Endodermal cell (in vitro differentiated cells): Measurements from ENCODE around the gene RHPN2. TPM values are rescaled to one million over a fixed set of nuclear protein-coding genes. Genes with fewer than 3 reads are reported as not detected.
"Not testable (repeated sequence)": the region's sequence is repeated elsewhere in the genome, so short reads cannot be mapped to it uniquely, and the experiment has no call there.

Source experiments
- DNase-seq: peaks from one replicate; pipeline ENCODE4 v3.0.0-alpha.2; 2017
- H3K27ac ChIP-seq: 2 replicates; pipeline ENCODE4 v1.5.1; 2013; ENCODE audit warnings: mild to moderate bottlenecking, low read depth, low read length, moderate library complexity
- H3K27me3 ChIP-seq: 2 replicates; pipeline ENCODE4 v1.6.1; 2013; ENCODE audit warnings: mild to moderate bottlenecking, low read length, moderate library complexity; ENCODE audit not compliant: insufficient read depth, control insufficient read depth, poor library complexity, severe bottlenecking
- H3K36me3 ChIP-seq: 2 replicates; pipeline ENCODE4 v1.7.0; 2013; ENCODE audit warnings: mild to moderate bottlenecking, low read length, moderate library complexity; ENCODE audit not compliant: control insufficient read depth, insufficient read depth
- H3K4me1 ChIP-seq: one replicate; pipeline ENCODE4 v1.7.0; 2013; ENCODE audit warnings: low read length; ENCODE audit not compliant: control insufficient read depth, insufficient read depth
- H3K4me3 ChIP-seq: 2 replicates; pipeline ENCODE4 v1.5.1; 2013; ENCODE audit warnings: mild to moderate bottlenecking, low read length, moderate library complexity
- H3K9ac ChIP-seq: 2 replicates; pipeline ENCODE4 v1.6.1; 2013; ENCODE audit warnings: mild to moderate bottlenecking, low read length, moderate library complexity; ENCODE audit not compliant: poor library complexity, severe bottlenecking; ENCODE audit errors: extremely low read depth
- H3K9me3 ChIP-seq: 2 replicates; pipeline ENCODE4 v1.6.1; 2013; ENCODE audit warnings: mild to moderate bottlenecking, low read length, moderate library complexity; ENCODE audit not compliant: control insufficient read depth
- H3K27ac Mint-ChIP-seq: 2 replicates; pipeline ENCODE4 v1.8.0; 2020; ENCODE audit warnings: mixed read lengths
- H3K27me3 Mint-ChIP-seq: 2 replicates; pipeline ENCODE4 v1.8.0; 2021; ENCODE audit warnings: mild to moderate bottlenecking, mixed read lengths; ENCODE audit not compliant: insufficient read depth
- H3K36me3 Mint-ChIP-seq: 2 replicates; pipeline ENCODE4 v1.8.0; 2020; ENCODE audit warnings: low read depth, mixed read lengths
- H3K4me1 Mint-ChIP-seq: 2 replicates; pipeline ENCODE4 v1.8.0; 2020; ENCODE audit warnings: mixed read lengths
- H3K4me3 Mint-ChIP-seq: 2 replicates; pipeline ENCODE4 v1.8.0; 2020; ENCODE audit warnings: mild to moderate bottlenecking, moderate library complexity, mixed read lengths
- H3K9me3 Mint-ChIP-seq: 2 replicates; pipeline ENCODE4 v1.8.0; 2020; ENCODE audit warnings: mild to moderate bottlenecking, mixed read lengths
- WGBS, 2 experiments: methylation state at CpG; one replicate each; pipeline versions ENCODE4 v1.1.5 to v1.1.7; 2013; ENCODE audit warnings: missing lambda C conversion rate in 2 of 2, mixed read lengths in 1 of 2; ENCODE audit not compliant: insufficient coverage in 1 of 2, insufficient read length in 1 of 2; 5-methylcytosine and 5-hydroxymethylcytosine counted together
- total RNA-seq, 2 donors: library from RNA; stranded (reverse); fragmentation: NEBNext Ultra II Directional in 1 of 2; extraction: Animal tissue kit (Norgen Biotek cat#: 25700) in 1 of 2; gene quantifications; 2 replicates in 1 of 2; 3 replicates in 1 of 2; pipeline ENCODE4 v1.2.1, GENCODE V29; 2021
- TF ChIP-seq, protein P1 (sequence below): fragments of 200-600 bp; sonication (generic); conservative IDR thresholded peaks from 2 replicates; pipeline ENCODE4 v1.5.0; 2021; ENCODE audit warnings: antibody characterized with exemption, mild to moderate bottlenecking

The RHPN2 gene
- total RNA-seq, 2 donors from 2014 or later, result 52.0 to 53.2 TPM

DNA sequence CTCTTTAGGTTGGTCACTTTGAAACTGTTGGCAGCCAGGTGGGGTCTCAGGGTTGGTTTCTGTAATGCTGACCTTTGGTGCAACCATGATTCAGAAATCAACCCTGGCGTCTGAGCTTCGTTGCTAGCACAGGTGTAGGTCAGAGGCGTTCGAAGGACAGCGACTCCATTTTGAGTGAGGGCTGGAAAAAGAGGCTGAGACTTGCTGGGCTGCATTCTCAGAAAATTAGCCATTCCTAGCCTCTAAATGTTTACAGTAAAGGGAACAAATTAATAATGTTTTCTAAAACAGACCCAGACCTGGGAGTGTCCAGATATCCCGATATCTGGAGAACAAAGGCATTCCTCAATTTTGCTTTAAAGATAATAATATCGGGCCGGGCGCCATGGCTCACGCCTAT, 29.2 kb downstream of the RHPN2 start:
- Histone ChIP-seq H3K4me3 (no peak overlapping the region), H3K9ac (no peak overlapping the region), H3K36me3 (peaks cover 30% of the 10 kb centered on the region), H3K9me3 (peaks cover 10% of the 10 kb centered on the region), H3K27ac (no peak overlapping the region), H3K4me1 (peaks cover 4% of the 10 kb centered on the region), H3K27me3 (no peaks in the 10 kb centered on the region)
- H3K36me3 Mint-ChIP-seq, result peaks cover 31% of the 10 kb centered on the region
- no peaks in the 10 kb centered on the region for H3K27me3 Mint-ChIP-seq
- no peak overlapping the region for H3K27ac Mint-ChIP-seq
- H3K9me3 Mint-ChIP-seq, result peaks cover 23% of the 10 kb centered on the region
- WGBS, 2 experiments, result 91 to 93% methylated on average over 5 to 10 of the region's 10 CpGs
- DNase-seq, result no peak
- TF ChIP-seq, protein P1, sequence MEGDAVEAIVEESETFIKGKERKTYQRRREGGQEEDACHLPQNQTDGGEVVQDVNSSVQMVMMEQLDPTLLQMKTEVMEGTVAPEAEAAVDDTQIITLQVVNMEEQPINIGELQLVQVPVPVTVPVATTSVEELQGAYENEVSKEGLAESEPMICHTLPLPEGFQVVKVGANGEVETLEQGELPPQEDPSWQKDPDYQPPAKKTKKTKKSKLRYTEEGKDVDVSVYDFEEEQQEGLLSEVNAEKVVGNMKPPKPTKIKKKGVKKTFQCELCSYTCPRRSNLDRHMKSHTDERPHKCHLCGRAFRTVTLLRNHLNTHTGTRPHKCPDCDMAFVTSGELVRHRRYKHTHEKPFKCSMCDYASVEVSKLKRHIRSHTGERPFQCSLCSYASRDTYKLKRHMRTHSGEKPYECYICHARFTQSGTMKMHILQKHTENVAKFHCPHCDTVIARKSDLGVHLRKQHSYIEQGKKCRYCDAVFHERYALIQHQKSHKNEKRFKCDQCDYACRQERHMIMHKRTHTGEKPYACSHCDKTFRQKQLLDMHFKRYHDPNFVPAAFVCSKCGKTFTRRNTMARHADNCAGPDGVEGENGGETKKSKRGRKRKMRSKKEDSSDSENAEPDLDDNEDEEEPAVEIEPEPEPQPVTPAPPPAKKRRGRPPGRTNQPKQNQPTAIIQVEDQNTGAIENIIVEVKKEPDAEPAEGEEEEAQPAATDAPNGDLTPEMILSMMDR, result no peak
- no peak overlapping the region for H3K4me3 Mint-ChIP-seq
- peaks cover 20% of the 10 kb centered on the region for H3K4me1 Mint-ChIP-seq

DNA sequence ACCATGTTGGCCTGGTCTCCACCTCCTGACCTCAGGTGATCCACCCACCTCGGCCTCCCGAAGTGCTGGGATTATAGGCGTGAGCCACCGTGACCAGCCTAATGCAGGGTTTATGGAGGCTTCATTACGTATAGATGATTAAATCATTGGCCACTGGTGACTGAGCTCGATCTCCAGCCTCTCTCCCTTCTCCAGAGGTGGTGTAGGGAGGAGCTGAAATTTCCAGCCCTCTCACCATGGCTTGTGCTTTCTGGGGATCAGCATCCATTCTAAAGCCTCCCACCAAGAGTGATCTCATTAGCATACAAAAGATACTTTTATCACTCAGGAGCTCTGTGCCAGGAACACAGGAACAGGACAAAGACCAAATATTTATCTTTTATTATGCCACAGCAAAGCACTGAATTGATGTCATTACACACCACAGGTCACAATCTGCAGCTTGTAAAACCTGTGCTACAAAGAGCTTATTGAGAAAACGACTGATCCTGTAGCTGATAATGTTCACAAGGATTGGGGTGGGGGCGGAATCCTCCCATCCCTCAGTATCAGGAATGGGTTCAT, 32.4 kb downstream of the RHPN2 start:
- DNase-seq, result peak; percentile 78
- peak overlapping the region; percentile 1 for H3K4me3 ChIP-seq
- 39 to 42% methylated on average over 6 to 7 of the region's 8 CpGs for WGBS, 2 experiments

DNA sequence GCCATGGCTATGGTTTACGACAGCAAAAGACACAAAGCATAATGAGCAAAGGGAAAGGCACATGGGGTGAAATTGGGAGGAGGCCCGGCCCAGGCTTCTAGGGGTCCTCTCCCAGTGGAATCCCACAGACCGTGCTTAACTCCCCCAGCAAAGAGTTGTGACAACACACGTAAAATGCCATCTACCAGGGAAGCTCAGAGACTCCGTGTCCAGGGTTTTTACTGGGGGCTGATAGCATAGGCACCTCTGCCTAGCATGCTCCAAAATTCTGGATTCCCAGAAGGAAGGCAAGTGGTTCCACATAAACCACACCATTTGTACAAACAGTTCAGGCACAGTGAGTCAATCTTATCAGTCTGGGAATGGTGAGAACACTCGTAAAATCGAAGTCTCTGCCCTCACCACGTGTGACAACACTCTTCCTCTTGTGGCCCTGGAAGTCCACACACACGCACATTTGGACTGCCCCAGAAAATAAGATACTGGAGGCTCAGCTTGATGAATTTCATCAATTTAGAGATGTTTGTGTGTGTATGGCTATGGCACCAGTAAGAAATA, 34.9 kb downstream of the RHPN2 start:
- peaks cover 4% of the 10 kb centered on the region for H3K4me1 ChIP-seq
- DNase-seq, result no peak
- Mint-ChIP-seq H3K27me3 (no peaks in the 10 kb centered on the region), H3K4me1 (peaks cover 11% of the 10 kb centered on the region), H3K27ac (no peak overlapping the region), H3K36me3 (peaks cover 45% of the 10 kb centered on the region), H3K9me3 (peaks cover 29% of the 10 kb centered on the region), H3K4me3 (no peak overlapping the region)
- H3K9ac ChIP-seq, result no peak overlapping the region
- TF ChIP-seq, protein P1, result no peak
- no peak overlapping the region for H3K27ac ChIP-seq
- no peaks in the 10 kb centered on the region for H3K27me3 ChIP-seq
- WGBS, 2 experiments, result 95 to 97% methylated on average over 5 to 9 of the region's 9 CpGs
- peaks cover 44% of the 10 kb centered on the region for H3K36me3 ChIP-seq
- H3K4me3 ChIP-seq, result peak overlapping the region; percentile 55
- peaks cover 35% of the 10 kb centered on the region for H3K9me3 ChIP-seq

More for the DNA sequence above, 32.4 kb downstream of the RHPN2 start:
- Mint-ChIP-seq H3K9me3 (peaks cover 43% of the 10 kb centered on the region), H3K27ac (peak overlapping the region; percentile 67), H3K27me3 (no peaks in the 10 kb centered on the region), H3K4me3 (peak overlapping the region; percentile 27), H3K36me3 (peaks cover 36% of the 10 kb centered on the region), H3K4me1 (peaks cover 11% of the 10 kb centered on the region)
- TF ChIP-seq, protein P1, result no peak
- H3K27me3 ChIP-seq, result no peaks in the 10 kb centered on the region
- H3K9ac ChIP-seq, result no peak overlapping the region
- peaks cover 4% of the 10 kb centered on the region for H3K4me1 ChIP-seq
- peaks cover 33% of the 10 kb centered on the region for H3K36me3 ChIP-seq
- H3K27ac ChIP-seq, result no peak overlapping the region
- H3K9me3 ChIP-seq, result peaks cover 40% of the 10 kb centered on the region

DNA sequence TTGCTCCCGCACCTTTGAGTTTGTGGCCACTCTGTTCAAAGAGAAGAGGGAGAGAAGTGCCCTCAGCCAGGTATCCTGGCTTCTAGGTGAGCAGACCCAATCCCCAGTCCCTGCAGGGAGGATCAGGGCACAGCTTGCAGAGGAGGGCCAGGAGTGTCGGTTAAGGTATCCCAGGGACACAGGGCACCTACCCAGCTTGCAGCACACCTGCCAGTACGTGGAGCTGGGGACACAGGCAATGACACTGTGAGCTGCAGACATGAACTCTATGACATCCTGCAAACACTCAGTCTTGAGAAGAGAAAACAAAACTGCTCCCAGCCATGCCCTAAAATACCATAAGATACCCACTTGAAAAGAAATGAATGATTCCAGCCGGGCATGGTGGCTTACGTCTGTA, 38.1 kb downstream of the RHPN2 start:
- Mint-ChIP-seq H3K36me3 (peaks cover 60% of the 10 kb centered on the region), H3K9me3 (peaks cover 29% of the 10 kb centered on the region)
- DNase-seq, H3K27me3 Mint-ChIP-seq, H3K4me1 ChIP-seq, H3K9ac ChIP-seq, H3K4me1 Mint-ChIP-seq, H3K27ac Mint-ChIP-seq, H3K27me3 ChIP-seq, H3K27ac ChIP-seq, H3K4me3 ChIP-seq, H3K4me3 Mint-ChIP-seq: not testable (repeated sequence)
- Histone ChIP-seq H3K36me3 (peaks cover 60% of the 10 kb centered on the region), H3K9me3 (peaks cover 35% of the 10 kb centered on the region)
- 98 to 99% methylated on average over 5 of the region's 5 CpGs for WGBS, 2 experiments

DNA sequence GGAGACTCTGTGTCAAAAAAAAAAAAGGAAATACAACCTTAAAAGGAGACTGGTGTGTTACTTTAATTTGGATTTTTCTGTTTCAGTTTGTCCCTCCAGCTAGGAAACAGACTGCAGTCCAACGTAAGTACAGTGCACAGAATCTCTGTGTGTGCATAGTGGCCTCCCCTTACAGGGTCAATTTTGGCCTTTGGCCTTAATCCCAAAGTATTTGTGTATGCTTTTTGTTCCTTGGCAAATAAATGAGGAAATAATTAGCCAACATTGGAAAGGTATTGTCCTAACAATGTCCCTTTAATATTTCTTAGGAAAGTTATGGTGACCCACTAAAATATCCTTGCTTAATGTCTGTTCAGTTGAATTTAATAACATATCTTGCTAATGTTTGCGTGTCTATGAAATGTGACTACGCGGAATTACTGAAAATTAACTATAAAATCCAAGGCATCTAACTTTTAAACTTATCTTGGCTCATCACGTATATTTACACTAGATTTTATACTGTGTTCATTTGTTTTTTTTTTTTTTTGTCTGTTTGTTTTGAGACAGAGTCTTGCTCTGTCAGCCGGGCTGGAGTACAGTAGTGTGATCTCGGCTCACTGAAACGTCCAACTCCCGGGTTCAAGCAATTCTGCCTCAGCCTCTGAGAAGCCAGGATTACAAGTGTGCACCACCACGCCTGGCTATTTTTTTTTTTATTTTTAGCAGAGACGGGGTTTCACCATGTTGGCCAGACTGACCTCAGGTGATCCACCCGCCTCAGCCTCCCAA, 39.0 kb downstream of the RHPN2 start:
- not testable (repeated sequence) for DNase-seq, H3K4me1 Mint-ChIP-seq, H3K27ac Mint-ChIP-seq, H3K27me3 Mint-ChIP-seq, H3K4me3 Mint-ChIP-seq, H3K4me3 ChIP-seq, H3K27me3 ChIP-seq, H3K27ac ChIP-seq, H3K9ac ChIP-seq, H3K4me1 ChIP-seq
- WGBS, 2 experiments, result 96 to 97% methylated on average over 4 to 11 of the region's 12 CpGs
- peaks cover 62% of the 10 kb centered on the region for H3K36me3 ChIP-seq
- H3K9me3 ChIP-seq, result peaks cover 32% of the 10 kb centered on the region
- peaks cover 61% of the 10 kb centered on the region for H3K36me3 Mint-ChIP-seq
- H3K9me3 Mint-ChIP-seq, result peaks cover 28% of the 10 kb centered on the region
